Neutrophil (primary cell): ENCODE data around the gene UQCR11.

Experiments
- H3K27ac ChIP-seq: fragments of 200-600 bp; sonication (generic); 2 replicates; pipeline ENCODE4 v1.5.1; 2016; ENCODE audit warnings: mild to moderate bottlenecking, moderate library complexity
- H3K27me3 ChIP-seq: fragments of 200-600 bp; sonication (generic); 2 replicates; pipeline ENCODE4 v1.6.0; 2016; ENCODE audit warnings: mild to moderate bottlenecking
- H3K36me3 ChIP-seq: fragments of 200-600 bp; sonication (generic); 2 replicates; pipeline ENCODE4 v1.5.1; 2017
- H3K4me1 ChIP-seq, 2 experiments: fragments of 200-600 bp in 1 of 2; sonication (generic) in 1 of 2; 1 replicate in 1 of 2; 2 replicates in 1 of 2; pipeline versions ENCODE4 v1.5.1 to v1.6.1; 2013 to 2016; ENCODE audit warnings: low read depth in 1 of 2, low read length in 1 of 2, mild to moderate bottlenecking in 1 of 2, moderate library complexity in 1 of 2; ENCODE audit not compliant: control insufficient read depth in 1 of 2, insufficient read depth in 1 of 2
- H3K4me3 ChIP-seq, 2 experiments: fragments of 200-600 bp in 1 of 2; sonication (generic) in 1 of 2; 1 replicate in 1 of 2; 2 replicates in 1 of 2; pipeline ENCODE4 v1.5.1; 2013 to 2016; ENCODE audit warnings: low read depth in 1 of 2, low read length in 1 of 2, mild to moderate bottlenecking in 1 of 2, moderate library complexity in 1 of 2
- H3K9me3 ChIP-seq: fragments of 200-600 bp; sonication (generic); 2 replicates; pipeline ENCODE4 v1.5.1; 2016
- CTCF ChIP-seq: fragments of 200-600 bp; sonication (generic); IDR thresholded peaks from 2 replicates; pipeline ENCODE4 v1.5.1; 2016; ENCODE audit warnings: antibody characterized with exemption

The UQCR11 gene

GRCh38 chr19:1631557-1632100, 26.4 kb upstream of the UQCR11 start:
- H3K27ac ChIP-seq, result no peak overlapping the region
- no peak for TF ChIP-seq CTCF
- no peaks in the 10 kb centered on the region for H3K27me3 ChIP-seq
- H3K4me1 ChIP-seq, result no peaks in the 10 kb centered on the region
- peaks cover 7% of the 10 kb centered on the region for H3K36me3 ChIP-seq
- H3K4me3 ChIP-seq, result no peak overlapping the region
- H3K9me3 ChIP-seq, result no peaks in the 10 kb centered on the region

- Histone ChIP-seq H3K4me3 (no peak overlapping the region), H3K9me3 (no peaks in the 10 kb centered on the region)
Observed at GRCh38 chr19:1630811-1631210, 25.5 kb upstream of the UQCR11 start.

GRCh38 chr19:1630012-1630411, 24.8 kb upstream of the UQCR11 start:
- Histone ChIP-seq H3K4me1 (no peaks in the 10 kb centered on the region), H3K27ac (no peak overlapping the region), H3K9me3 (no peaks in the 10 kb centered on the region), H3K4me3 (no peak overlapping the region), H3K36me3 (peaks cover 7% of the 10 kb centered on the region), H3K27me3 (no peaks in the 10 kb centered on the region)
- no peak for TF ChIP-seq CTCF

More at GRCh38 chr19:1630811-1631210, 25.5 kb upstream of the UQCR11 start:
- H3K27ac ChIP-seq, result no peak overlapping the region
- H3K27me3 ChIP-seq, result no peaks in the 10 kb centered on the region
- TF ChIP-seq CTCF, result no peak
- H3K36me3 ChIP-seq, result peaks cover 7% of the 10 kb centered on the region
- H3K4me1 ChIP-seq, result no peaks in the 10 kb centered on the region

- TF ChIP-seq CTCF, result no peak
- H3K36me3 ChIP-seq, result peaks cover 7% of the 10 kb centered on the region
Observed at GRCh38 chr19:1629256-1629808, 24.1 kb upstream of the UQCR11 start.

GRCh38 chr19:1627194-1627593, 21.9 kb upstream of the UQCR11 start:
- Histone ChIP-seq H3K27me3 (no peaks in the 10 kb centered on the region), H3K4me3 (no peak overlapping the region), H3K4me1 (no peaks in the 10 kb centered on the region), H3K36me3 (peaks cover 12% of the 10 kb centered on the region), H3K27ac (no peak overlapping the region), H3K9me3 (no peaks in the 10 kb centered on the region)
- TF ChIP-seq CTCF, result no peak

More at GRCh38 chr19:1629256-1629808, 24.1 kb upstream of the UQCR11 start:
- no peak overlapping the region for H3K4me3 ChIP-seq
- H3K4me1 ChIP-seq, result no peaks in the 10 kb centered on the region
- no peak overlapping the region for H3K27ac ChIP-seq
- H3K9me3 ChIP-seq, result no peaks in the 10 kb centered on the region
- no peaks in the 10 kb centered on the region for H3K27me3 ChIP-seq
